GM18517 (cell line): ENCODE data around the gene HYLS1.

Source experiments
- ATAC-seq: cut with Tn5 transposase; IDR thresholded peaks from one replicate; pipeline ENCODE4 v1.9.1; 2021; ENCODE audit warnings: mild to moderate bottlenecking, moderate library complexity; ENCODE audit not compliant: unreplicated experiment

Gene HYLS1

GRCh38 chr11:125948278-125949051, 61.0 kb downstream of the HYLS1 start:
- ATAC-seq, result no peak

GRCh38 chr11:125949271-125950177, 62.1 kb downstream of the HYLS1 start:
- ATAC-seq, result no peak

- no peak for ATAC-seq
Observed at GRCh38 chr11:125950178-125950490, 62.7 kb downstream of the HYLS1 start.
